Esophagus muscularis mucosa (tissue), 4 donors: Measurements from ENCODE around the gene CCDC102B. TPM values are rescaled to one million over a fixed set of nuclear protein-coding genes. Genes with fewer than 3 reads are reported as not detected.

Experiments used
- DNase-seq: peaks from one replicate; pipeline ENCODE4 v3.0.0-alpha.2; 2017; ENCODE audit errors: extremely low spot score
- H3K27ac ChIP-seq, 4 donors: fragments of 200-600 bp; sonication (generic); replicated peaks in 1 of 4; 1 replicate in 3 of 4; 2 replicates in 1 of 4; pipeline ENCODE4 v1.5.1; 2016 to 2019; ENCODE audit warnings: mild to moderate bottlenecking in 1 of 4
- H3K27me3 ChIP-seq, 4 donors: fragments of 200-600 bp; sonication (generic); one replicate each; pipeline versions ENCODE4 v1.5.1 to v1.6.0; 2016 to 2019
- H3K36me3 ChIP-seq, 4 donors: fragments of 200-600 bp; sonication (generic); one replicate each; pipeline ENCODE4 v1.5.1; 2016 to 2019
- H3K4me1 ChIP-seq, 4 donors: fragments of 200-600 bp; sonication (generic); one replicate each; pipeline ENCODE4 v1.5.1; 2016 to 2019
- H3K4me3 ChIP-seq, 4 donors: fragments of 200-600 bp; sonication (generic); 1 replicate in 2 of 4; 2 replicates in 2 of 4; pipeline ENCODE4 v1.5.1; 2016 to 2019; ENCODE audit warnings: mild to moderate bottlenecking in 4 of 4, moderate library complexity in 1 of 4
- H3K9me3 ChIP-seq, 4 donors: fragments of 200-600 bp; sonication (generic); 1 replicate in 3 of 4; 2 replicates in 1 of 4; pipeline ENCODE4 v1.5.1; 2016 to 2019
- EP300 ChIP-seq: sonication (generic); formaldehyde crosslinking; IDR thresholded peaks from one replicate; pipeline ENCODE4 v1.6.1; 2017; ENCODE audit warnings: antibody characterized with exemption
- POLR2A ChIP-seq: fragments of 450-650 bp; IDR thresholded peaks from one replicate; pipeline ENCODE4 v1.6.1; 2017; ENCODE audit warnings: antibody characterized with exemption, moderate library complexity, mild to moderate bottlenecking, low read depth
- POLR2AphosphoS5 ChIP-seq, 2 donors: sonication (generic); formaldehyde crosslinking; IDR thresholded peaks; one replicate each; pipeline ENCODE4 v1.6.1; 2017; ENCODE audit warnings: antibody characterized with exemption in 2 of 2
- WGBS: methylation state at CpG from one replicate; pipeline ENCODE4 v1.1.5; 2018; 5-methylcytosine and 5-hydroxymethylcytosine counted together
- intact Hi-C: fragments of 100-400 bp; cut with DNase I; formaldehyde crosslinking; loops from one replicate; pipeline ENCODE4 v1.15.1; 2023
- total RNA-seq, 4 donors: library from RNA; depleted of rRNA; stranded (reverse); fragments of >200 nt; gene quantifications; one replicate each; pipeline versions ENCODE4 v1.1.0 to v1.2.1, GENCODE V29; 2016
- TF ChIP-seq, protein P1 (sequence below), 3 experiments: fragments of 200-600 bp in 2 of 3; fragments of 450-650 bp in 1 of 3; sonication (generic) in 2 of 3; IDR thresholded peaks; one replicate each; pipeline ENCODE4 v1.5.1; 2017 to 2019; ENCODE audit warnings: antibody characterized with exemption in 3 of 3, mild to moderate bottlenecking in 2 of 3, moderate library complexity in 1 of 3

The CCDC102B gene
- 1 to 10 TPM; 3.0 to 6.8 (median 4.8) TPM for total RNA-seq

DNA sequence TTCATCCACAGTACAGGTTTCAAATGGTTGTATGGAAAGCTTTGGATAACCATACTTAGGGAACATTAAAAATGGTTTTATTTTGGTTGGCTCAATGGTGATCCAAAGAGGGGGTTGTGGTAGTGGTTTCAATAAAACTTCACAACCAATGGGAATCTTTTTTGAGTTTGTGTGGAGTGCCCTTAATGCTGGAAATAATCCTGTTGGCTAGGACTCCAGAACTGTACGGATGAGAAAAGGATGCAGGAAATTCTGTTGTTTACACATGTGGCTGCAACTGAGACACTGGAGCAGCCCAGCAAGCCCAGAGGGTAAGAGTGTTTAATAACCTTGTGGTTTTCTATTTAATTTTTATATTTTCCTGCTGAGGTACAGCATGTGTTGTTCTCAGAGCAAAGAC lies at the start of gene CCDC102B:
Gene CCDC102B, plus strand, starts transcription at position 210 of the 400 bp plus-strand sequence. CDS start 38,684 bp downstream, outside the sequence.
- 24% methylated on average over 1 of the region's 1 CpG for WGBS
- H3K4me1 ChIP-seq: no peaks in the 10 kb centered on the region

DNA sequence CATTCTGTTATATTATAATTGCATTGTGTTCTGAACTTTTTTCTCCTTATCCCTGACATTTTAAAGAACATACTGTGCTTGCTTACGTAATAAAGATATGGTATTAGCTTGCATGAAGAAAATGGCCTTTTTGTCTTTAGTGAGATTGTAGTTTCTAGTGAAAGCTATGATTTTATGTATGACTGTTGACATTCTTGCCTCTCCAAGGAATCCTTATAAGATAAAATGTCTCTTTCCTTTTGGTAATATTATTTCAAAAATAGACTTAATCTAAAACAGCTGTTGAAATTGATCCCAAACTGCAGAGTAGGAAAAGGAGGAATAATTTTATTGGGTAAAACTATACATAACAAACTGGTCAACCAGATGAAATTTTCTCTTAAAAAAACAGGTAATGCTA lies 40.8 kb upstream of the CCDC102B start:
- Histone ChIP-seq H3K27ac (no peak overlapping the region), H3K4me1 (no peaks in the 10 kb centered on the region), H3K9me3 (peaks cover 0 to 10% (median 4%) of the 10 kb centered on the region in 4 donors), H3K4me3 (no peak overlapping the region), H3K36me3 (no peaks in the 10 kb centered on the region), H3K27me3 (no peaks in the 10 kb centered on the region)
- 74% methylated on average over 1 of the region's 1 CpG for WGBS
- TF ChIP-seq POLR2AphosphoS5 (IDR thresholded peaks at IDR 0.05) (no peak), EP300 (no peak), POLR2A (no peak)
- TF ChIP-seq, protein P1, sequence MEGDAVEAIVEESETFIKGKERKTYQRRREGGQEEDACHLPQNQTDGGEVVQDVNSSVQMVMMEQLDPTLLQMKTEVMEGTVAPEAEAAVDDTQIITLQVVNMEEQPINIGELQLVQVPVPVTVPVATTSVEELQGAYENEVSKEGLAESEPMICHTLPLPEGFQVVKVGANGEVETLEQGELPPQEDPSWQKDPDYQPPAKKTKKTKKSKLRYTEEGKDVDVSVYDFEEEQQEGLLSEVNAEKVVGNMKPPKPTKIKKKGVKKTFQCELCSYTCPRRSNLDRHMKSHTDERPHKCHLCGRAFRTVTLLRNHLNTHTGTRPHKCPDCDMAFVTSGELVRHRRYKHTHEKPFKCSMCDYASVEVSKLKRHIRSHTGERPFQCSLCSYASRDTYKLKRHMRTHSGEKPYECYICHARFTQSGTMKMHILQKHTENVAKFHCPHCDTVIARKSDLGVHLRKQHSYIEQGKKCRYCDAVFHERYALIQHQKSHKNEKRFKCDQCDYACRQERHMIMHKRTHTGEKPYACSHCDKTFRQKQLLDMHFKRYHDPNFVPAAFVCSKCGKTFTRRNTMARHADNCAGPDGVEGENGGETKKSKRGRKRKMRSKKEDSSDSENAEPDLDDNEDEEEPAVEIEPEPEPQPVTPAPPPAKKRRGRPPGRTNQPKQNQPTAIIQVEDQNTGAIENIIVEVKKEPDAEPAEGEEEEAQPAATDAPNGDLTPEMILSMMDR (IDR thresholded peaks at IDR 0.05): no peak
- intact Hi-C loops: no loop called here
- DNase-seq: no peak

More for the DNA sequence above, at the start of gene CCDC102B:
- H3K4me3 ChIP-seq: peak within 1 kb of the TSS in 2 of 4 donors; percentile 8 to 25
- DNase-seq: no peak
- peak within 1 kb of the TSS in 1 of 4 donors; percentile 17 for H3K27ac ChIP-seq
- no peak for TF ChIP-seq EP300
- TF ChIP-seq POLR2A: no peak
- no peak for TF ChIP-seq POLR2AphosphoS5 (IDR thresholded peaks at IDR 0.05)
- TF ChIP-seq, protein P1 (IDR thresholded peaks at IDR 0.05): no peak
- no peaks in the 10 kb centered on the region for H3K36me3 ChIP-seq
- intact Hi-C loops: no loop called here
- H3K27me3 ChIP-seq: no peaks in the 10 kb centered on the region
- no peaks in the 10 kb centered on the region for H3K9me3 ChIP-seq

DNA sequence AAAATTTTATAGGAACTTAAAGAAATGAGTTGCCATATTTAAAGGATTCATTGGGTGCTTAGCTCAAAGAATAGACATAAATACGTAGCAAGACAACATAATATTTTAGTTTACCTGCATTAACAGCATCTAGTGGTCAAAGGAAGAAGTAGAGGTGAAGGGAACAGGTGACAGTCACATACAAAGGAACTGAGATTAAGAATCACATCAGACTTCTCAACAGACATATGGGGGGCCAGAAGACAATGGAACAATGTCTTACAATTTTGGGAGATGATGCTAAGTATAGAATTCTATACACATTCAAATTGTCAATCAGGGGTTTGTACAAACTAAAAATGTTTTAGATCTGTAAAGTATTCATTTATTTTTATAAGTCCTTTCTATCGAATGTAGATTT lies 38.6 kb upstream of the CCDC102B start:
- no peaks in the 10 kb centered on the region for H3K27me3 ChIP-seq
- no peaks in the 10 kb centered on the region for H3K4me1 ChIP-seq
- no peaks in the 10 kb centered on the region for H3K36me3 ChIP-seq
- TF ChIP-seq POLR2A (no peak), POLR2AphosphoS5 (IDR thresholded peaks at IDR 0.05) (no peak), EP300 (no peak)
- TF ChIP-seq, protein P1 (IDR thresholded peaks at IDR 0.05): no peak
- no peak overlapping the region for H3K27ac ChIP-seq
- DNase-seq: no peak
- H3K4me3 ChIP-seq: no peak overlapping the region
- 92% methylated on average over 2 of the region's 2 CpGs for WGBS
- intact Hi-C loops: no loop called here
- H3K9me3 ChIP-seq: peaks cover 0 to 9% (median 3%) of the 10 kb centered on the region in 4 donors

DNA sequence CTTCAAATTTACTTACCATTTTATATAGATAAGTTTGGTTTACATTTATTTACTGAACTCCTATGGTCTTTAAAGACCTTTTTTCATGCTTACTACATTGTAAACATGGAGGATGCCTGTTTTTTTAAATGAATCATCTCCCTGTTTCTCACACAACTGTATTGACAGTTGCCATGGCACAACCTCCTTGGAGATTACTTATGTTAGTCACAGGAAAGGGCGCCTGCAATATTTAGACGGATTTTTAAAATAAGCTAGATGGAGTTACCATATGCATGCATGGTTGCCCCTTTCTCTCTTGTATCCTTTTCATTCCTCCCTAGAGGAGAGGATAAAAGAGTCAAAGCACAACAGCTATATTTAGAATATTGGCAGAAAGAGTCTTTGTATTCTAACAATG lies 34.8 kb upstream of the CCDC102B start:
- H3K27ac ChIP-seq: no peak overlapping the region
- no peak for DNase-seq
- TF ChIP-seq EP300: no peak
- TF ChIP-seq, protein P1 (IDR thresholded peaks at IDR 0.05): no peak
- no peak for TF ChIP-seq POLR2AphosphoS5 (IDR thresholded peaks at IDR 0.05)
- no peak for TF ChIP-seq POLR2A
- H3K4me3 ChIP-seq: no peak overlapping the region
- no peaks in the 10 kb centered on the region for H3K27me3 ChIP-seq
- WGBS: 89% methylated on average over 2 of the region's 2 CpGs
- no peaks in the 10 kb centered on the region for H3K36me3 ChIP-seq
- intact Hi-C loops: no loop called here
- peaks cover 0 to 9% (median 3%) of the 10 kb centered on the region in 4 donors for H3K9me3 ChIP-seq
- no peaks in the 10 kb centered on the region for H3K4me1 ChIP-seq

DNA sequence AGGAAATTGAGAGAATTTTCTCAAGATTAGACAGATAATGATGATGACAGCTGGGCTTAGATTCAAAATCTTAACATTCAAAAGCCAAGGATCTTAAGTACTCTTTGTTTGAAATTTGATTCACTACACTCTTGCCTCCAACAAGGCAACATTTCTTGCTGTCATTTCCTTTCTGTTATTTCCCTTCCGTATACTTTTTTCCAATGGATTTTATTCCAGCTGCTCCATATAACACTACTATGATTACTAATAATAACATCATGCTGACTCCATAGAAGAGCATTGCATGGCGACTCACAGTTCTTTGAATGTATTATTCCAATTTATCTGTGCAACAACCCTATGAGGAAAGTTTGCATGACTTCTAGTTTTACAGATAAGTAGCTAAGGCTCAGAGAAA lies 33.9 kb upstream of the CCDC102B start:
- H3K4me1 ChIP-seq: no peaks in the 10 kb centered on the region
- no peak for DNase-seq
- no peaks in the 10 kb centered on the region for H3K36me3 ChIP-seq
- intact Hi-C loops: no loop called here
- H3K27ac ChIP-seq: no peak overlapping the region
- peaks cover 0 to 9% (median 0%) of the 10 kb centered on the region in 4 donors for H3K9me3 ChIP-seq
- WGBS: 80% methylated on average over 2 of the region's 2 CpGs
- H3K27me3 ChIP-seq: no peaks in the 10 kb centered on the region
- no peak for TF ChIP-seq EP300
- TF ChIP-seq POLR2A: no peak
- TF ChIP-seq, protein P1 (IDR thresholded peaks at IDR 0.05): no peak
- no peak for TF ChIP-seq POLR2AphosphoS5 (IDR thresholded peaks at IDR 0.05)
- H3K4me3 ChIP-seq: no peak overlapping the region
